Measurements from ENCODE around the gene PLA2G4D. TPM values are rescaled to one million over a fixed set of nuclear protein-coding genes. Genes with fewer than 3 reads are reported as not detected.
A peak's percentile ranks its signal among the peaks of the same experiment; 100 is the strongest.

Gene PLA2G4D
- total RNA-seq, 1 donor from 2014 or later: not detected

GRCh38 chr15:42079401-42079908 is 14.9 kb downstream of the PLA2G4D start:
- no peak for DNase-seq (ENCODE audit: low read depth)

- DNase-seq (ENCODE audit: low read depth): no peak
These were observed 15.5 kb downstream of the PLA2G4D start for GRCh38 chr15:42078903-42079302.

DNA sequence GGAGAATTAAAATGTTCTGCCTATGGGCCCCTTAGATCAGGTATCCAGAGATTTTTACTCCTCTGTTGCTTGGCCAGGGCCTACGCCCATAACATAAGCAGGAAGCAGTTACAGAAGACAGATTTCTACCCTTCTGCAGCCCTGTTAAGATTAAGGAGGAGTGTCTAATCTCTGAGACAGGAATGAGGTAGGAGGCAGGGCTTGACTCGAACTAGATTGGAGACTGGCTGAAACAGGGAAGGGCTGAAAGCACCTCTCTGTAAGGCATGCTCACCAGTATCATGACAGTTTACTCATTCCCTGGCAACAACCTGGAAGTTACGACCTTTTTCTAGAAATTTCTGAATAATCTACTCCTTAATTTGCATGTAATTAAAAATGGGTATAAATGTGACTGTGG is 16.7 kb downstream of the PLA2G4D start:
- DNase-seq (ENCODE audit: low read depth): no peak

- no peak for DNase-seq (ENCODE audit: low read depth)
These were observed 20.9 kb downstream of the PLA2G4D start for GRCh38 chr15:42073418-42073817.

GRCh38 chr15:42072141-42072685 is 22.1 kb downstream of the PLA2G4D start:
- no peak for DNase-seq (ENCODE audit: low read depth)

GRCh38 chr15:42071717-42072116 is 22.6 kb downstream of the PLA2G4D start:
- no peak for DNase-seq (ENCODE audit: low read depth)

DNA sequence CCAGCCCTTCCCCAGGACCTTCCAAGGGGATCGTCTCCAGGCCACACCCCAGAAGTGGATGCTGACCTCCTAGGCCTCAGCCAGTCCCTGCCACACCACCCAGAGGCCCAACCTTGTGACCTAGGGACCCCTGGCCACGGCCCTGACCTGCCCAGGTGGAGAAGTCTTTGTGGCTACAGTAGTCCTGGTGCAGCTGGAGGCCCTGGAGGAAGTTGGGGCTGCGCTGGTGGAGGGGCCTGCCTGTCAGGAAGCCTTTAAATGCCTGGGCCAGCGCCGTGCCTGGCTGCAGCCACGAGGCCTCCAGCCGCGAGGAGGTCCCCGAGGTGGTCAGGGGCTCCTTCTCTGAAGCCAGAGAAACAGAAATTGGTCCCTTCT is 23.4 kb downstream of the PLA2G4D start:
- DNase-seq (ENCODE audit: low read depth): no peak

GRCh38 chr15:42070279-42070975 is 23.9 kb downstream of the PLA2G4D start:
- no peak for DNase-seq (ENCODE audit: low read depth)

DNA sequence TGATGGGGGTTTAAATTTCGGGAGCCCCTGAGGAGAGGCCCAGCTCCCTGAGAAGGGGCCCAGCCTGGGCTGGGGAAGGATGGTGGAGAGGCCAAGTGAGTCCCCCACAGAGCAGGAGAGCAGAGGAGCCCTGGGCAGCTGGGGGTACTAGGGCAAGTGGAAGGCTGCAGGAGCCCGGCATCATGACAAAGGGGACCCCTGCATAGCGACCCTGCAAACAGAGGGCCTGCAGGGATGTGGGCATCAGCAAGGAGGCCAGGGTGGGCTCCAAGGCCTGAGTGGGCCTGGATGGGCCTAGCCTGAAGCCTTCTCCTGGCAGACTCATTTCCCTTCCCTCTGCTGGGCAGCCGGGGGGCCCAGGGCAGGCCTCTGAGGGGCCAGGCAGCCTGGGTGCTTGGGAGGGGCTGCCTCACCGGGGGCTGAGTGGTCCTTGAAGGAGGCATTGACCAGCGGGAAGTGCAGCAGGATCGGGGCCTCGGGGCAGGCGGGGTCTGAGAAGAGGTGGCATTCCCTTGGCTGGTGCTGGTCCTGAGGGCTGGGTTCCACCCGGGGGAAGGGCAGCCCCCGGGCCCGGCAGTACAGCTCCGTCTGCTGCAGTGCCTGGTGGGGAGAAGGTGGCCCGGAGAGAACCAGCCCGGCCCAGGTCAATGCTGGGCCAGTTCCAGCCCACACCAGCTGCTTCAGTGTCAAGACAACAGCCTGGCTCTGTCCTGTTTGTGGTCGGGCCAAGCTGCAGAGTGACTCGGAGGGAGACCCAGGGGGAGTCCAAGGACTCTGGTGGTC is 24.7 kb downstream of the PLA2G4D start:
- peak; percentile 65 for DNase-seq (ENCODE audit: low read depth)

DNA sequence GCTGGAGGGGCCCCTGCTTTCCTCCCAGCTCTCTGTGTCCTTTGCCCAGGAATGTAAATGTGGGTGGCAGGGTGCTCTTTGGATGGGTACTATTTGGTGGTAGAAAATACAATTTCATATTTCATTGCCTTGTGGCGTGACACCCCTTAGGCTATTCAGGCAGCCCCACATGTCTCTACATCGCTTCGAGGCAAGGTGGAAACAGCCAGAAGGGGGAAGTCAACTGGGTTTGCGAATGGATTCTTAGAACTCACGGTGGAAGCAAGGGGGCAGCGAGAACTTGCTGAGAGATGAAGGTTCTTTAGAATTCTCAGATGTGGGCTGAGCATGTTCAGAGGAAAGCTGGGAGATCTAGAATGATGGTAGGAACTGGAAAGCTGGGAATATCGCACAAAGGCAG is 25.3 kb downstream of the PLA2G4D start:
- no peak for DNase-seq (ENCODE audit: low read depth)

GRCh38 chr15:42068601-42069000 is 25.8 kb downstream of the PLA2G4D start:
- DNase-seq (ENCODE audit: low read depth): no peak

DNA sequence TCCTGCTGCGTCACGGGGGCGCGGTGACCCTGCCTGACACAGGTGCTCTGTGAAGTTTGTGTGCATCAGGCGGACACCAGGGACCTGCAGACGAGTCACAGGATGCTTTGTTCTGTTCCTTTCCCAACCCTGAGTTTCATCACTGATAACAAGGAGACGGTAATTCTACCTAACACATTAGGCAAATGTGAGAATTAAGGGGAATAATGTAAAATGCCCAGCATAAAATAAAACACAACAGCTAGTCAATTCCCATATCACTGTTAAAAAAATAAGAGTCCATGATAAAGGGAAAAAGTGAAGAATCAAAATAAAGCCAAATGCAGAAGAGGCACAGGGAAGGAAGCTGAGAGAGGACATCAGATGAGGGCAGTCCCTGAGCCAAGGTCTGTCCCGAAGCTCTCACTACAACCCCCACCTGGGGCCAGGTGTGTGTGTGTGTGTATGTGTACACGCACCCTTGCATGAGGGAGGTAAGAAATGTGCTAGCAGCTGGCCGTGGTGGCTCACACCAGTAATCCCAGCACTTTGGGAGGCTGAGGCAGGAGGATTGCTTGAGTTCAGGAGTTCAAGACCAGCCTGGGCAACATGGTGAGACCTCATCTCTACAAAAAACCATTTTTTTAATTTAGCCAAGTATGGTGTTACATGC is 27.5 kb downstream of the PLA2G4D start:
- no peak for DNase-seq (ENCODE audit: low read depth)

GRCh38 chr15:42065468-42065867 is 28.9 kb downstream of the PLA2G4D start:
- no peak for DNase-seq (ENCODE audit: low read depth)

DNA sequence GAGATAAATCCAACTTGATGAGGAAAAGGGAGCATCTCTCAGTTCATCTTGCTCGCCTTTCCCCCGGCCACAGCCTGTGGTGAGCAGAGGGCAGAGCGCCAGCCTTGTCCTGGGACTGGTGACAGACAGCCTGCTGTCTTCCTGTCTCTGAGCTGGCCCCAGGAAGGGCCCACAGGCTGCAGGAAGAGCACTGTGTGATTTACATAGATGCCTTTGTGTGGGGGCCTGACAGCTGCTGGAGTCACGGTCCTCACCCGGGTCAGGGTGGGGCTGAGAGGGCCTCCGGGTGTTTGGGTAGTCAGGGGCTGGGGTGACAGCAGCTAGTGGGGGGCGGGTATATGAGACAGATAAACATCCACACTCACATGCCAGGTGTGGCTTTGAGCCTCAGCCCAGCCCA is 29.3 kb downstream of the PLA2G4D start:
- peak; percentile 83 for DNase-seq (ENCODE audit: low read depth)

- DNase-seq (ENCODE audit: low read depth): no peak
These were observed 30.1 kb downstream of the PLA2G4D start for GRCh38 chr15:42064271-42064670.

GRCh38 chr15:42063122-42063848 is 31.1 kb downstream of the PLA2G4D start:
- DNase-seq (ENCODE audit: low read depth): no peak

GRCh38 chr15:42062284-42062806 is 32.0 kb downstream of the PLA2G4D start:
- no peak for DNase-seq (ENCODE audit: low read depth)

GRCh38 chr15:42060797-42061196 is 33.6 kb downstream of the PLA2G4D start:
- DNase-seq (ENCODE audit: low read depth): peak; percentile 28

- DNase-seq (ENCODE audit: low read depth): no peak
These were observed 33.9 kb downstream of the PLA2G4D start for GRCh38 chr15:42060477-42060763.

DNA sequence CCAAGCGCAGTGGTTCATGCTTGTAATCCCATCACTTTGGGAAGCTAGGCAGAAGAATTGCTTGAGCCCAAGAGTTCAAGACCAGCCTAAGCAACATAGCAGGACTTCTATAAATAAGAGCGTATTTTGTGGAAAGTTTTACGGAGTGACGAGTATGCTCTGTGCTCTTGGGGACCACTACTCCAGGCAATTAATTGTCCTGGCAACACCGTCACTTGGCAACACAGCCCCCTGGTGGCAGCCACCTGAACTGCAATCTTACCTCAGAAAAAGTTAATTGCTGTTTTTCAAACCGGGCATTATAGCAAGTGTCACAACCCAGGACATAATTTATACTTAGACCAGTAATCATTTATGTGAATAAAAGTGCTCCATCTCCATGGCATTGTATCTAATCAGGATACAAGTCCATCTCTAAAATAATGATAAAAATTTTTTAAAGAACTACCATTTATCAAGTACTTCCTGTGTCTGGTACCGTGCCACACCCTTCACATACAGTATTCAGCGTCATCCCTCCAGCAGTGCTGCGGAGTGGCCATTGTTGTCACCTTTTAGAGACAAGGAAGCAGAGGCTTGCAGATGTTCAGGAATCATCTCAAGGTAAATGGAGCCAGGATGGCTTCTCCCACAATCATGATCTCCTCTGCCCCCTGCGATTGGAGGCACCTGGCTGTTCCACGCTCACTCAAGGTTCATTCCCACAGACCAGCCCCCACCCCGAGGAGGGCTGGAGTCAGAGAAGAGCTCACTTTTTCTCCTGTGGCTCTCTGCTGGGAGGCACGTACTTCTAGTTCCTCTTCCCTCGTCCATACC is 34.5 kb downstream of the PLA2G4D start:
- peak; percentile 33 for DNase-seq (ENCODE audit: low read depth)
